NCI-H345 treated with DMSO at 0.1 percent for 48 hours (cell line): Measurements from ENCODE around the gene CENPX.
"Not testable (repeated sequence)": the region's sequence is repeated elsewhere in the genome, so short reads cannot be mapped to it uniquely, and the experiment has no call there.

Source experiments
- DNase-seq: peaks from one replicate; lab custom pipeline; 2025; ENCODE audit not compliant: unreplicated experiment; lab: John Stamatoyannopoulos, UW

The CENPX gene

DNA sequence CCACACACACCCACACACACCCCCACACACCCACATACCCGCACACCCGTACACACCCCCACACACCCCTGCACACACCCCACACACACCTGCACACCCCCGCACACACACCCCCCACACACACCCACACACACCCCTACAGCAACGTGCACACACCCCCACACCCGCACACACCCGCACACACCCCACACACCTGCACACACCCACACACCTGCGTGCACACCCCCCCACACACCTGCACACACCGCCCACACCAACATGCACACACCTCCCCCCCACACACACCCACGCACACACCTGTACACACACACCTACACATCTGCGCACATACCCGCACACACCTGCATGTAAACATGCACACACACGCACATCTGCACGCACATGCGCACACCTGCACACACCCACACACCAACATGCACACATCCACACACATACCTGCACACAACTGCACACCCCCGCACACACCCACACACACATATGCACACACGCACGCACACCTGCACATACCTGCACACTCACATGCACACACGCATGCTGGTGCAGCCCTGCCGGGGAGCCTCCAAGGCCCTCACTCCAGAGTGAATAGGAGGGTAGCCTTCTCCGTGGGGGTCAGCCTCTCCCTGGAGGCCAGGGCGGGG, 37.8 kb downstream of the CENPX start:
- DNase-seq: no peak

DNA sequence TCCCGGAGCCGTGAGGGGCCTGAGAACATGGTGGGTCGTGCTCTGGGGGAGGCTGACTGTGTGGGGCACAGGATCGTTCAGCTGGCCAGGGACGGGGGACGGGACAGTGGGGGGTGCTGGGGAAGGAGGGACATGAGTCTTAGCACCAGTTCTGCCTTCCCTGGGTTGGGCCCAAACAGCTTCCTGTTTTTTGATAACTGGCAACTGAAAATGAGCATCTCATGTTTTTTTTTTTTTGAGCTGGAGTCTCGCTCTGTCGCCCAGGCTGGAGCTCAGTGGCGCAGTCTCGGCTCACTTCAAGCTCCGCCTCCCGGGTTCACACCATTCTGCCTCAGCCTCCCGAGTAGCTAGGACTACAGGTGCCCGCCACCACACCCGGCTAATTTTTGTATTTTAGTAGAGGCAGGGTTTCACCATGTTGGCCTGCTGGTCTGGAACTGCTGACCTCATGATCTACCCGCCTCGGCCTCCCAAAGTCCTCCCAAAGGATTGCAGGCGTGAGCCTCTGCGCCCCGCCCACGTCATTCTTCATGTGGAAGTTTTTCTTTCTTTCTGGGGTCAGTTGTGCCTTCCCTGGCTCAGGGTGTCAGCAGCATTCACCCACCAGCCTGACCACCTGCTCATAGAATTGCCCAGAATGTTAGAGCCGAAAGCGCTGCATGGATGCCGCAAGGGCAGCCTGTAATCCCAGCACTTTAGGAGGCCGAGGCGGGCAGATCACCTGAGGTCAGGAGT, 38.9 kb downstream of the CENPX start:
- DNase-seq: no peak

DNA sequence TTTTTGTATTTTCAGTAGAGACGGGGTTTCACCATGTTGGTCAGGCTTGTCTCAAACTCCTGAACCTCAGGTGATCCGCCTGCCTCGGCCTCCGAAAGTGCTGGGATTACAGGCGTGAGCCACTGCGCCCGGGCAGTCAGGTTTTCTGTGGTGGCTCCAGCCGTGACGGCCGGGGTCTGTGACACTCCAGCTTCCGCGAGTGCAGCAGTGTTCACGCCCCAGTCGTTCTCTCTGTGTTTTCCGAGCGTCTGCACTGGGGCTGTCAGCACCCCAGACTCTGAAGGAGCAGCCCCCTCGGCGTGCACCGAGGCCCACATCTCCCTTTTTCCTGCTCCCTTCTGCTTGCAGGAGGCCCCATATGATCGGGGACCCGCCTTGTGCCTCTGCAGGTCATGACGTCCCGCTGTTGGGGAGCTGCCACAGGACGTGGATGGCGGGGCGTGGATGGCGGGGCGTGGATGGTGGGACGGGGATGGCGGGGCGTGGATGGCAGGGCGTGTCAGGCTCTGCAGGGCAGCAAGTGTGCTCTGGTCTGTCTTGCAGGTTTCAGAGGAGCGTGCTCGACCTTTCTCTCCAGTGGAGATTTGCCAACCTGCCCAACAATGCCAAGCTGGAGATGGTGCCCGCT, 39.6 kb downstream of the CENPX start:
- DNase-seq: no peak

DNA sequence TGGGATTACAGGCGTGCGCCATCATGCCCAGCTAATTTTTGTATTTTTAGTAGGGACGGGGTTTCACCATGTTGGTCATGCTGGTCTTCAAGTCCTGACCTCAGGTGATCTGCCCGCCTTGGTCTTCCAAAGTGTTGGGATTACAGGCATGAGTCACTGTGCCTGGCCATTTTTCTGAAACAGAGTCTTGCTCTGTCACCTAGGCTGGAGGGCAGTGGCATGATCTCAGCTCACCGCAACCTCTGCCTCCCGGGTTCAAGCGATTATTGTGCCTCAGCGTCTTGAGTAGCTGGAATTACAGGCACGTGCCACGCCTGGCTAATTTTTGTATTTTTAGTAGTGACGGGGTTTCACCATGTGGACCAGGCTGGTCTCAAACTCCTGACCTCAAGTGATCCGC, 41.2 kb downstream of the CENPX start:
- not testable (repeated sequence) for DNase-seq

DNA sequence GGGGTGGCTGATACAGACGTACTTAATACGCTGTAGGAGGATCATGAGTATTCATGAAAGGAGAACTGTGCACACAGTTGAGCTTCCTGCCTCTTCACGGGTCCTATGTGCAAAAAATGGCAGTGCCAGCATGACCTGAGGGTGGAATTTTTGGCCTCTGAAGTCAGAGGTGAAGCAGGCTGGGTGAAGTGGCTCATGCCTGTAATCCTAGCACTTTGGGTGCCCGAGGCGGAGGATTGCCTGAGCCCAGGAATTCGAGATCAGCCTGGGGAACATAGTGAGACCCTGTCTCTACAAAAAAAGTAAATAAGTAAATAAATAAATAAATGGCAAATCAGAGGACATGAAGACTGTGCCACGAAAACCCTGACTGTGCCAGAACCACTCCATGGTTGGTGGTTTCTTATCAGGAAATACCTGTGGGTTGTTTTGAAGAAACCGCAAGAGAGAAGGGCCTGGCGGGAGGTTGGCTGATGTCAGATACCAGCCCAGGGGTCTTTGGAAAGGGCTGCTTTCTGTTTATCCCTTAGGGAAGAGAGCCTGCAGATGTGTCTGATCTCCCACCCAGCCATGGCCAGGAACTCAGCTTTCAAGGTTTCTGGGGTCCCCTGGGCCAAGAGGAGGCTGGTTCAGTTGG, 41.9 kb downstream of the CENPX start:
- DNase-seq: no peak

DNA sequence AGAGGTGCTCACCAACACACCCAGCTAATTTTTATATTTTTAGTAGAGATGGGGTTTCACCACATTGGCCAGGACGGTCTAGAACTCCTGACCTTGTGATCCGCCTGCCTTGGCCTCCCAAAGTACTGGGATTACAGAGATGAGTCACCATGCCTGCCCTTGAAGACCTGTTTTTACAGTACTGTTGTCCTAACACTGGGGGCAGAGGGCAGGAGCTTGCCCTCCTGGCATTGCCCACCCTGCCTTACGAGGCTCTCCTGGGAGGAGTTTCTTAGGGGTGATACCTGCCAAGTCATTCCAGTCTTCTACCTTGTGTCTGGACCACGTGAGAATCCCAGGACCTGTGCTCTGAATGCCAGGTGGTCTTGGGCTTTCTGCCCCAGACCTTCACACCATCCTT, 42.6 kb downstream of the CENPX start:
- no peak for DNase-seq

DNA sequence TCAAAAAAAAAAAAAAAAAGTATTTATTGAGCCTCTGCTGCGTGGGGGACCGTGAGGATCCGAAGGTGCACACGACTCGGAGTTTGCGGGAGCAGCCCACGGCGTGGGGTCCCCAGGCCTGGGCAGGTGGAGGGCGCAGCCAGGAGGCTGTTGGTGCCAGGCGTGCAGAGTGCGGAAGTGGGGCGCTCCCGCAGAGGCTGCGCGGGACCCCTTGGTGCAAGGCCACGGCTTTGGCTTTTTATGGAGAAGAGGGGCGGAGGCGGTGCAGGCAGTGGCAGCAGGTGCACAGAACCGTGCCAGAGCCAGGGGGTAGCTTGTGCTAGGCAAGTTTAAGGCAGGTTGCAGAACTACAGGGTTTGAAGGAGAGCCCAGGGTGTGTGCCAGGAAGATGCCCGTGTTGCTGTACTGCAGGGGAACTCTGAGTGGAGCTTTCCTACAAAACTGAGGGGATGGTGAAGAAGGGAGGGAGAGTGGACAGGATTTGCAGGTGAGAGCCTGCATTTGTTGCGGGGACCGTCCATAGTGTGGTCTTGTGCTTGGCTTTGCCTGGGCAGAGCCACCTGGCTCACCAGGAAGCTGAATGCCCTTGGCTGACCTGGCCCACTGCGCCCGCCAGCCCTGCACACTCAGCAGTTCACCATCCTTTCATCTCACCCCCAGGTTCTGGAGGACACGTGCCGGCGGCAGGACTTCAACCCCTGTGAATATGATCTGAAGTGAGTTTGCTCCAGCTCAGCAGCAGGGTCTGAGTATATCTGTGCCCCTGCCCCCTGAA, 44.0 kb downstream of the CENPX start:
- no peak for DNase-seq

DNA sequence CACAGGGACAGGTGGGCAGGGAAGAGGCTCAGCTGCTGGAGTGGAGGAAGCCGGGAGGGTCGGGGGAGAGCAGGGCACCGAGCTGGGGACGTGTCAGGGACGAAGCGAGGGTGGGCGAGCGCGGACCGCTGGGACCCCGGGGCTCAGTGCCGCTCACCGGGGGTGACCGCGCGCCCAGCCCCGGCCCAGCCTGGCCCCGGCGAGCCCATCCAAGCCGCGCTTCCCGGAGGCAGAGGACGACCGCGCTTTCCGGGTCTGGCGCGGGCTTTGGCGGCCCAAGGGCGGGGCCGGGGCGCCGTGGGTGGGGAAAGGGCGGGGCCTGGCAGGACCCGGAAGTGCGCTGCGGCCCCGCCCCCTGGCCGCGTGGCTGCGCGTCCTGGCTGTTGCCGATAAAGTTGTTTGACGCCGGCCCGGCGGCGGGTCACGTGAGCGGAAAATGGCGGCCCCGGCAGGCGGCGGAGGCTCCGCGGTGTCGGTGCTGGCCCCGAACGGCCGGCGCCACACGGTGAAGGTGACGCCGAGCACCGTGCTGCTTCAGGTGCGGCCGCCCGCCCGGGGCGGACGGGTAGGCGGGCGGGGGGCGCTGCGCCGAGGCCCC, 45.4 kb downstream of the CENPX start, which contains the start of gene ASPSCR1:
TSS of gene ASPSCR1 (plus strand) at position 419 of the 598 bp plus-strand sequence. CDS start at position 437, 18 bp downstream.
- peak; percentile 87 for DNase-seq

DNA sequence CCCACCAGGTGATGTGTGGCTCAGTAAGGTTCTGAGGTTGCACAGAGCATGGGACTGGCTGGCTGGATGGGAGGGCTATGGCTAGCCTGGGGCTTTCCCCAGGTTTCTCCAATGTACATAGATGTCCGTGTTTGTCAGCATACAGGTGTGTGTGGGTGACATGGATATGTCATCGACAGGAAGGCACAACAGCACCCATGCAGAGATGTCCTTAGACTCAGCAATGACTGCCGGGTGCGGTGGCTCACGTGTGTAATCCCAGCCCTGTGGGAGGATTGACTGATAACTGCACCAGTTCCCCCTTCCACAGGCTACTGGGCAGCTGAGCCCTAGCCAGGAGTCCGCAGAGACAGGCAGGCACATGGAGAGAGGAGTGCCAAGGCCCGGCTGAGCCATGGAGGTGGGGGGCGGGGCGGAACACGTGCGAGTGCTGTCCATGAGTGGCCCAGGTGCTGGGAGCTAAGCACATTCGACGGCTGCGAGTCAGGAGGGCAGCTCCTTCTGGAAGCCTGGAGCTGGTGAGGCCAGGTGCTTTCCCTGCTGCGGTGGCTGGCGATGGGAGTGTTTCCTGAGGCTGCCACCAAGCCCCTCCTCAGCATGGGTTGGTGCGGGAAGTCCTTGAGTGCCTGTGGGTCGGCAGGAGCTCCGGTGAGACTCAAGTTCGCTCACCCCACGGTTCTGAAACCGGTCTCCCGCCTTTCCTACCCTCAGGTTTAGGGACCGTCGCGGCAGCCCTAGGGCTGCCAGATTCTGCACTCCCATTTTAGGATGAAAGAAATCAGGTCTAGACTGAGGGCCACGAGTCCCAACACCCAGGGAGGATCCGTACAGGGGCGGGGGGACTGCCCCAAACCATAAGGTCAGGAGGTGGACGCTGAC, 46.1 kb downstream of the CENPX start:
- DNase-seq: peak; percentile 73

DNA sequence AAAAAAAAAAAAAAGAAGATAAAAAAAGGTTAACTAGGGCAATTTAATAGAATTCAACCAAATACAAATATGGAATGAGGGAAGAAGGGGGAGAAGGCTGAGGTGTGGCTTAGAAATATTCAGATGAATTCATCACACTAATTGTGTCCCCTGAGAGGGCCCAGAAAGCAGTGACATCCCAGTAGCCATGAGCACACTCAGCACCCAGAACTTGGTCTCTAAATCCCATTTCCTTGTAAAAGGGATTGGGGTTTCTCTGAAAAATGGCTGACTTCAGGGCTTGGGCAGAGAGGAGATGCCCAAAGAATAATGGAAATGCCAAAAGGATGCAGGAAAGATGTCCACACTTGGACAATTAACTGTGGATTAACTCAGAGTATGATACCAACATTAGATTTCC, 49.2 kb downstream of the CENPX start:
- no peak for DNase-seq

DNA sequence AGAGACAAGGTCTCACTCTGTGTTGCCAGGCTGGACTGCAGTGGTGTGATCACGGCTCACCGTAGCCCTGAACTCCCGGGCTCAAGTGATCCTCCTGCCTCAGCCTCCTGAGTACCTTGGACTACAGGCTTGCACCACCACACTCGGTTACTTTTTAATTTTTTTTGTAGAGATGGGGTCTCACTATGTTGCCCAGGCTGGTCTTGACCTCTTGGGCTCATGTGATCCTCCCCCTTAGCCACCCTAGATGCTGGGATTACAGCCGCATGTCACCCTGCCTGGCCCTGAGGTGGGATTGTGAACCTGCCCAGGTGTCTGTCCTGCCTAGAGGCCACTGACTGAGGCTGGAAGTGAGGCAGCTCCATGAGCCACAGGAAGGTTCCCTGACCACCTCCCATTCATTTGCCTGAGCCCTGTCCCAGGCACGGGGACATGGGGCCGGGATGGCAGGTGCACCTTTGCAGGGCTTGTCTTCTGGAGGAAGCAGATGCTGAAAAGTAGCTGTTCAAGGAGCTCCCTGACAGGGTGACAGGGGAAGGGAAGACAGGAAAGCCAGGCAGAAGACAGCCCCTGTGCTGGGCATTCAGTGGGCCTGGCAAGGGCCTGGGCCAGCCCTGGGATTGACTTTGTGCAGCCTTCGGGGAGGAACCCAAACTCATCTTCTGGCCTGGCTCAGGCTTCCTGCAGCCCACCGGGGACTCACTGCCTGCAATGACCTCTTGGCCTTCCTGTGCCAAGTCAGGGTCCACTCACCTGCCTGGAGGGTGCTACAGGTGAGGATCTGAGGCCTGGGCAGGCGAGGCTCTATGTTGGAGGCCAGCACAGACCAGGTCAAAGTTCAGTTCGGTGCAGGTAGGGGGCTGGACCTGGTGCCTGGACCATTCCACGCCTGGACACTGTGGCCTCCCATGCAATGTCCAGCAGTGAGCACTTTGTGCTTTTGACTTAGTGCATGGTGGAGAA, 53.5 kb downstream of the CENPX start:
- no peak for DNase-seq
